ENCODE measurements around the gene ART4. TPM values are rescaled to one million over a fixed set of nuclear protein-coding genes. Genes with fewer than 3 reads are reported as not detected.

The ART4 gene
- total RNA-seq, 1 donor from 2014 or later = not detected

DNA sequence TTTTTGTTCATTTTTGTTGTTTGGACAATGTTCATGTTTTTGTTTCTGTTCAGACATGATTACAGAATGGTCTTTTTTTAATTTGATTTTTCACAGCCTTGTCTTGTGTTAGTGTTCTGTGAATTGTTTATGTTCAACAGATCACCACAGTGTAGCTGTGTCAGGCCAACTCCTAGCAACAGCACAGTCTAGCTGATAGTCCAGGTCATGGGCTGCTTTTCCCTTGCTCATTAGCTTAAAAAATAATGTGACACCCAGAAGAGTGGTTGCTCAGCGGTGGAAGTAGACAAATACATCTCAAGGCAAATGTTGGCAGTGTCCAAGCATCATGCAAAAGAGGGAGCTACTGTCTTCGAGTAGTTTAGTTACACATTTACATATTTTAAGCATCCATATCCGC lies 62.5 kb downstream of the ART4 start:
- no peaks in the 10 kb centered on the region for H3K79me2 ChIP-seq (ENCODE audit: insufficient read depth, low read length)

DNA sequence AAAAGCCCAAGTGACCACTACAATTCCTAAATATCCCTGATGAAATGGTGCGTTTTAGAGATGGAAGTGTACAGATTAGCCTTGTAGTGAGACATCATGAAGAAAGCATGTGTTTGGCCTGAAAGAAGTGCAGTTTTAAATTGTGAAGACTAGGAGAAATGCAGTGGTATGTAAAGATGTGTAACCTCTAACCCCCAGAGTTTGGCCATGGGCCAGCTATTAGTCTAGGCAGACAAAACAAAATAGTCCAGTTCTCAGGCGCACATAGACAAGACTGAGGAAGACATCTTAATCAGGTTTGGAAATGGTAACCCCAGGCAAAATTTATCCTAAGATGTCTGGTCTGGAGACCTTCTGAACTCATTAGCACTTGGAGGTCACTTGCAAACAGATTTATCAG lies 63.5 kb downstream of the ART4 start:
- Histone ChIP-seq H3K9ac (ENCODE audit: low read length) (no peak overlapping the region), H3K4me3 (ENCODE audit: insufficient read depth, low read depth, low read length) (no peak overlapping the region), H3K4me1 (ENCODE audit: insufficient read depth, low read length) (peaks cover 10% of the 10 kb centered on the region), H4K20me1 (ENCODE audit: insufficient read depth, low read length) (no peaks in the 10 kb centered on the region), H2AFZ (ENCODE audit: low read depth, low read length) (no peak overlapping the region), H3K27ac (ENCODE audit: low read depth, low read length) (no peak overlapping the region), H3K79me2 (ENCODE audit: insufficient read depth, low read length) (peaks cover 7% of the 10 kb centered on the region), H3K36me3 (ENCODE audit: insufficient read depth, low read length) (no peaks in the 10 kb centered on the region), H3K9me3 (ENCODE audit: insufficient read depth, low read depth, low read length) (no peaks in the 10 kb centered on the region), H3K27me3 (ENCODE audit: insufficient read depth, low read length) (no peaks in the 10 kb centered on the region), H3K4me2 (ENCODE audit: low read length) (no peak overlapping the region)
- FAIRE-seq (no peak), DNase-seq (ENCODE audit: low read depth) (no peak)
- peaks cover 30% of the 10 kb centered on the region for H3K4me1 Mint-ChIP-seq (ENCODE audit: low read depth, unreplicated experiment)
- no peaks in the 10 kb centered on the region for H3K9me3 Mint-ChIP-seq (ENCODE audit: unreplicated experiment)
- H3K36me3 Mint-ChIP-seq (ENCODE audit: low read depth, unreplicated experiment) = peaks cover under 1% of the 10 kb centered on the region
- peak overlapping the region; percentile 14 for H3K27ac Mint-ChIP-seq (ENCODE audit: unreplicated experiment)
- TF ChIP-seq EZH2 (IDR thresholded peaks at IDR 0.05; ENCODE audit: insufficient read depth, low read length) = no peak
- TF ChIP-seq, protein P1, sequence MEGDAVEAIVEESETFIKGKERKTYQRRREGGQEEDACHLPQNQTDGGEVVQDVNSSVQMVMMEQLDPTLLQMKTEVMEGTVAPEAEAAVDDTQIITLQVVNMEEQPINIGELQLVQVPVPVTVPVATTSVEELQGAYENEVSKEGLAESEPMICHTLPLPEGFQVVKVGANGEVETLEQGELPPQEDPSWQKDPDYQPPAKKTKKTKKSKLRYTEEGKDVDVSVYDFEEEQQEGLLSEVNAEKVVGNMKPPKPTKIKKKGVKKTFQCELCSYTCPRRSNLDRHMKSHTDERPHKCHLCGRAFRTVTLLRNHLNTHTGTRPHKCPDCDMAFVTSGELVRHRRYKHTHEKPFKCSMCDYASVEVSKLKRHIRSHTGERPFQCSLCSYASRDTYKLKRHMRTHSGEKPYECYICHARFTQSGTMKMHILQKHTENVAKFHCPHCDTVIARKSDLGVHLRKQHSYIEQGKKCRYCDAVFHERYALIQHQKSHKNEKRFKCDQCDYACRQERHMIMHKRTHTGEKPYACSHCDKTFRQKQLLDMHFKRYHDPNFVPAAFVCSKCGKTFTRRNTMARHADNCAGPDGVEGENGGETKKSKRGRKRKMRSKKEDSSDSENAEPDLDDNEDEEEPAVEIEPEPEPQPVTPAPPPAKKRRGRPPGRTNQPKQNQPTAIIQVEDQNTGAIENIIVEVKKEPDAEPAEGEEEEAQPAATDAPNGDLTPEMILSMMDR (IDR thresholded peaks at IDR 0.05; ENCODE audit: insufficient read depth, low read depth, low read length) = no peak
- H3K27me3 Mint-ChIP-seq (ENCODE audit: low read depth, unreplicated experiment) = no peaks in the 10 kb centered on the region
- no peak overlapping the region for H3K4me3 Mint-ChIP-seq (ENCODE audit: unreplicated experiment)

More for the DNA sequence above, 62.5 kb downstream of the ART4 start:
- no peaks in the 10 kb centered on the region for H3K9me3 ChIP-seq (ENCODE audit: insufficient read depth, low read depth, low read length)
- H3K4me2 ChIP-seq (ENCODE audit: low read length) = no peak overlapping the region
- no peak overlapping the region for H3K4me3 ChIP-seq (ENCODE audit: insufficient read depth, low read depth, low read length)
- no peaks in the 10 kb centered on the region for H4K20me1 ChIP-seq (ENCODE audit: insufficient read depth, low read length)
- no peaks in the 10 kb centered on the region for H3K9me3 Mint-ChIP-seq (ENCODE audit: unreplicated experiment)
- no peak overlapping the region for H3K27ac ChIP-seq (ENCODE audit: low read depth, low read length)
- FAIRE-seq (no peak), DNase-seq (ENCODE audit: low read depth) (no peak)
- H3K36me3 Mint-ChIP-seq (ENCODE audit: low read depth, unreplicated experiment) = peaks cover 7% of the 10 kb centered on the region
- no peak overlapping the region for H3K4me3 Mint-ChIP-seq (ENCODE audit: unreplicated experiment)
- peaks cover under 1% of the 10 kb centered on the region for H3K36me3 ChIP-seq (ENCODE audit: insufficient read depth, low read length)
- no peak overlapping the region for H3K9ac ChIP-seq (ENCODE audit: low read length)
- H3K27me3 ChIP-seq (ENCODE audit: insufficient read depth, low read length) = no peaks in the 10 kb centered on the region
- peaks cover 4% of the 10 kb centered on the region for H3K4me1 ChIP-seq (ENCODE audit: insufficient read depth, low read length)
- no peaks in the 10 kb centered on the region for H3K27me3 Mint-ChIP-seq (ENCODE audit: low read depth, unreplicated experiment)
- peaks cover 26% of the 10 kb centered on the region for H3K4me1 Mint-ChIP-seq (ENCODE audit: low read depth, unreplicated experiment)
- H3K27ac Mint-ChIP-seq (ENCODE audit: unreplicated experiment) = no peak overlapping the region
- H2AFZ ChIP-seq (ENCODE audit: low read depth, low read length) = no peak overlapping the region
- TF ChIP-seq EZH2 (IDR thresholded peaks at IDR 0.05; ENCODE audit: insufficient read depth, low read length) = no peak
- TF ChIP-seq, protein P1 (IDR thresholded peaks at IDR 0.05; ENCODE audit: insufficient read depth, low read depth, low read length) = no peak

DNA sequence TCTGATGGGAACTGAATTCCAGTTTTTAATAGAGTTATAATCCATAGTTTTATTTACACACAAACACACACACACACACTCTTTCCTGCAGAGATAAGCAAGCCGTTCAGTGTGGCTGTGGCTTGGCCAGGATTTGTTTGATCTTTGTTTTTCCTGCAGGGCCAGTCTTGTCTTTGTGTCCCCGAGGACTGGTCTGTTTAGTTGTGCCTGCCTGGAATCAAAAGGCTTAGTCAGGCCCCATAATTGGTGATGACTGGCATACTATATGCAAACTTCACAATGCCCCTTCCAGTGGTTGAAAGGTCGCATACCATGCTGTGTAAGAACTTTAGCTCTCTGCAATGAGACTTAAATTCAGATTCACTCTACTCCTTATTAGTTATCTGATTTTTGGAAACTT lies 66.1 kb downstream of the ART4 start:
- Mint-ChIP-seq H3K4me1 (ENCODE audit: low read depth, unreplicated experiment) (peaks cover 30% of the 10 kb centered on the region), H3K4me3 (ENCODE audit: unreplicated experiment) (peak overlapping the region; percentile 23), H3K36me3 (ENCODE audit: low read depth, unreplicated experiment) (no peaks in the 10 kb centered on the region), H3K27ac (ENCODE audit: unreplicated experiment) (peak overlapping the region; percentile 27), H3K9me3 (ENCODE audit: unreplicated experiment) (no peaks in the 10 kb centered on the region), H3K27me3 (ENCODE audit: low read depth, unreplicated experiment) (no peaks in the 10 kb centered on the region)
- H3K4me1 ChIP-seq (ENCODE audit: insufficient read depth, low read length) = peaks cover 10% of the 10 kb centered on the region
- no peak overlapping the region for H3K9ac ChIP-seq (ENCODE audit: low read length)
- H3K4me2 ChIP-seq (ENCODE audit: low read length) = no peak overlapping the region
- no peaks in the 10 kb centered on the region for H3K36me3 ChIP-seq (ENCODE audit: insufficient read depth, low read length)
- H3K27me3 ChIP-seq (ENCODE audit: insufficient read depth, low read length) = no peaks in the 10 kb centered on the region
- H3K79me2 ChIP-seq (ENCODE audit: insufficient read depth, low read length) = peaks cover 12% of the 10 kb centered on the region
- H4K20me1 ChIP-seq (ENCODE audit: insufficient read depth, low read length) = no peaks in the 10 kb centered on the region
- H2AFZ ChIP-seq (ENCODE audit: low read depth, low read length) = no peak overlapping the region
- FAIRE-seq = no peak
- H3K9me3 ChIP-seq (ENCODE audit: insufficient read depth, low read depth, low read length) = no peaks in the 10 kb centered on the region
- no peak for DNase-seq (ENCODE audit: low read depth)
- TF ChIP-seq, protein P1 (IDR thresholded peaks at IDR 0.05; ENCODE audit: insufficient read depth, low read depth, low read length) = no peak
- no peak for TF ChIP-seq EZH2 (IDR thresholded peaks at IDR 0.05; ENCODE audit: insufficient read depth, low read length)
- no peak overlapping the region for H3K4me3 ChIP-seq (ENCODE audit: insufficient read depth, low read depth, low read length)
- no peak overlapping the region for H3K27ac ChIP-seq (ENCODE audit: low read depth, low read length)

Measured in astrocyte (in vitro differentiated cells and primary cell).